HG03039 (cell line): Measurements from ENCODE around the gene ZNF699.
"Not testable (repeated sequence)": the region's sequence is repeated elsewhere in the genome, so short reads cannot be mapped to it uniquely, and the experiment has no call there.

Source experiments
- ATAC-seq: cut with Tn5 transposase; IDR thresholded peaks from one replicate; pipeline ENCODE4 v1.9.1; 2021; ENCODE audit warnings: mild to moderate bottlenecking, moderate library complexity; ENCODE audit not compliant: unreplicated experiment

The ZNF699 gene

DNA sequence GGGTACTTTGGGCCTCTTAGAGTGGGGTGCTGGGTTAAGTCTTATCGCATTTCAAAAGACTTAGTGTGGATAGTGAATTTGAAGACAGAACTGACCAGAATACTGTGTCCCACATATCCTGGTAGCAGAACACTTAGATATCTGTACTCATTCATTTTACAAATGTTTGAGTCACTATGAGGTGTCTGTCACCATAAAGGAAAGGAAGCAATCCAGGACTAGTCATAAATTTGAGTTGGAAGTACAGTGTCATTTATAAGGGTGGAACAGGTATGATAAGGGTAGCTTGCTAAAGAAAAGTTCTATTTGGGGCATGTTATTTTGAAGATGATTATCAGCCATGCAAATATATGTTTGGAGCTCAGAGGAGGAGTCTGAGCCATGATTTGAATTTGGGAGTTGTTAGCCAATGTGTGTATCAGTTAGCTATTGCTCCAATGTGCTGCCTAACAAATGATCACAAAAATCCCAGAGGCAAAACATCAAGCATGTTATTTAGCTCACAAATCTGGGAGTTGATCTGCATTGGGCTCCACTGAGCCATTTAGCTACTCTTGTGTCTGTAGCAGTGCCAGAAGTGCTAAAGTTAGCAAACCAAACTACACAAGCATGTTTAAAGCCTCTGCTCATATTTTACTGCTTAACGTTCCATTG lies 20.3 kb downstream of the ZNF699 start:
- ATAC-seq: no peak

DNA sequence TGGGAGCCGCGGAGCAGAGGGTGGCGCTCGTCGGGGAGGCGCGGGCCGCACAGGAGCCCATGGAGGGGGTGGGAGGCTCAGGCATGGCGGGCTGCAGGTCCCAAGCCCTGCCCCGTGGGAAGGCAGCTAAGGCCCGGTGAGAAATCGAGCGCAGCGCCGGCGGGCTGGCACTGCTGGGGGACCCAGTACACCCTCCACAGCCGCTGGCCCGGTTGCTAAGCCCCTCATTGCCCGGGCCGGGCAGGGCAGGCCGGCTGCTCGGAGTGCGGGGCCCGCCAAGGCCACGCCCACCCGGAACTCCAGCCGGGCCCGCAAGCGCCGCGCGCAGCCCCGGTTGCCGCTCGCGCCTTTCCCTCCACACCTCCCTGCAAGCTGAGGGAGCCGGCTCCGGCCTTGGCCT lies 26.2 kb downstream of the ZNF699 start:
- ATAC-seq: not testable (repeated sequence)

DNA sequence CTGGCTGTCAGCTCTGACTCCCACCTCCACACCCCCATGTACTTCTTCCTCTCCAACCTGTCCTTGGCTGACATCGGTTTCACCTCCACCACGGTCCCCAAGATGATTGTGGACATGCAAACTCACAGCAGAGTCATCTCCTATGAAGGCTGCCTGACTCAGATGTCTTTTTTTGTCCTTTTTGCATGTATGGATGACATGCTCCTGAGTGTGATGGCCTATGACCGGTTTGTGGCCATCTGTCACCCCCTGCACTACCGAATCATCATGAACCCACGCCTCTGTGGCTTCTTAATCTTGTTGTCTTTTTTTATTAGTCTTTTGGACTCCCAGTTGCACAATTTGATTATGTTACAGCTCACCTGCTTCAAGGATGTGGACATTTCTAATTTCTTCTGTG lies 58.4 kb downstream of the ZNF699 start:
- no peak for ATAC-seq

DNA sequence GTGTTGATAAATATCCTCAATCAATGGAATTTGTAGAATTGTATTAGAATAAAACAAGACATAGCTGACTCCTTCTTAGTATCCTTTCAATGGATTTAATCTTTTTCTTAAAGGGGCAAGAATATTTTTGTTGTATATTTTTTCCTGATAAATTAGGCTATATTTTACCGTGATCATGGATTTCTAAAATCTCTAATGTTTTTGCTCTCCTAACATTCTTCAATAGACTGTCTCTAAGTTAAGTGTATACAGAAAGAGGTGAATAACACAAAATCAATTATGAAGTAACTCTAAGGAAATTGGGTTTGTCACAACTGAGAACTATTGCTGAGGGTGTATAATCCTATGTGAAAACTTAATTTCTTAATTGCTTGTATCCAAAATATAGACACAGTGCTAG lies 59.0 kb downstream of the ZNF699 start, which contains the start of gene OR7E24:
TSS of gene OR7E24 (plus strand) at position 301 of the 400 bp plus-strand sequence. CDS start 114 bp downstream, outside the sequence.
- ATAC-seq: no peak
